Glutamatergic neuron (in vitro differentiated cells): ENCODE measurements around the gene CLDN7. TPM values are rescaled to one million over a fixed set of nuclear protein-coding genes. Genes with fewer than 3 reads are reported as not detected.
"Not testable (repeated sequence)": the region's sequence is repeated elsewhere in the genome, so short reads cannot be mapped to it uniquely, and the experiment has no call there.

Experiments used
- DNase-seq: peaks from one replicate; pipeline ENCODE4 v3.0.0; 2022
- H3K27ac Mint-ChIP-seq: one replicate; pipeline ENCODE4 v1.8.0; 2020; ENCODE audit warnings: mild to moderate bottlenecking, mixed read lengths, inconsistent platforms; ENCODE audit not compliant: unreplicated experiment
- H3K27me3 Mint-ChIP-seq: one replicate; pipeline ENCODE4 v1.8.0; 2020; ENCODE audit warnings: mild to moderate bottlenecking, moderate library complexity, mixed read lengths, inconsistent platforms; ENCODE audit not compliant: unreplicated experiment
- H3K36me3 Mint-ChIP-seq: one replicate; pipeline ENCODE4 v1.8.0; 2020; ENCODE audit warnings: mild to moderate bottlenecking, mixed read lengths, inconsistent platforms; ENCODE audit not compliant: unreplicated experiment
- H3K4me1 Mint-ChIP-seq: one replicate; pipeline ENCODE4 v1.8.0; 2020; ENCODE audit warnings: mild to moderate bottlenecking, low read depth, mixed read lengths, inconsistent platforms; ENCODE audit not compliant: unreplicated experiment
- H3K4me3 Mint-ChIP-seq: one replicate; pipeline ENCODE4 v1.8.0; 2020; ENCODE audit warnings: mild to moderate bottlenecking, mixed read lengths, inconsistent platforms; ENCODE audit not compliant: unreplicated experiment
- H3K9me3 Mint-ChIP-seq: one replicate; pipeline ENCODE4 v1.8.0; 2020; ENCODE audit warnings: mild to moderate bottlenecking, moderate library complexity, mixed read lengths, inconsistent platforms; ENCODE audit not compliant: unreplicated experiment
- total RNA-seq: library from RNA; stranded (reverse); fragmentation: NEBNext Ultra II Directional; extraction: Animal tissue kit (Norgen Biotek cat#: 25700); gene quantifications from one replicate; pipeline ENCODE4 v1.2.1, GENCODE V29; 2021; ENCODE audit not compliant: unreplicated experiment
- TF ChIP-seq, protein P1 (sequence below): fragments of 200-600 bp; sonication (generic); IDR thresholded peaks from one replicate; pipeline ENCODE4 v1.5.0; 2021; ENCODE audit not compliant: partially characterized antibody, unreplicated experiment

The CLDN7 gene
- total RNA-seq, 1 donor from 2014 or later: 0.44 TPM

DNA sequence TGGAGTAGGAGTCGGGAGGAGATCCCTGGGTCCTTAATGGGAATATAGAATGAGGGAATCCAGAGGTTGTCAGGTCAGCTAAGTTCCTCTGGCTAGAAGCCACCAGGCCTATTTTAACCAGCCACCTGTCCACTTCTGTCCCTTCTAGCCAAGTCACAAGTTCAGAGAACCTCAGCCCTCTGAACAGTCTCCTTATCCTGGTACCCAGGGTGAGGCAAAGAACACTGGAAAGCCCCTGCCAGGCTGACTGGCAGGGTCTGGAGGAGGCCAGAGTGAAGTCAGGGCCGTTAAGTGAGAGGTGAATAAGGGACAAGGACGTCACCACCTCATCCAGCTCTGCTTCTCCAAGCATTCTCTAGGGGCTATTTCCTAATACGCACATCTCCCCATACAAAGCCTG, 13.5 kb downstream of the CLDN7 start:
- TF ChIP-seq, protein P1, sequence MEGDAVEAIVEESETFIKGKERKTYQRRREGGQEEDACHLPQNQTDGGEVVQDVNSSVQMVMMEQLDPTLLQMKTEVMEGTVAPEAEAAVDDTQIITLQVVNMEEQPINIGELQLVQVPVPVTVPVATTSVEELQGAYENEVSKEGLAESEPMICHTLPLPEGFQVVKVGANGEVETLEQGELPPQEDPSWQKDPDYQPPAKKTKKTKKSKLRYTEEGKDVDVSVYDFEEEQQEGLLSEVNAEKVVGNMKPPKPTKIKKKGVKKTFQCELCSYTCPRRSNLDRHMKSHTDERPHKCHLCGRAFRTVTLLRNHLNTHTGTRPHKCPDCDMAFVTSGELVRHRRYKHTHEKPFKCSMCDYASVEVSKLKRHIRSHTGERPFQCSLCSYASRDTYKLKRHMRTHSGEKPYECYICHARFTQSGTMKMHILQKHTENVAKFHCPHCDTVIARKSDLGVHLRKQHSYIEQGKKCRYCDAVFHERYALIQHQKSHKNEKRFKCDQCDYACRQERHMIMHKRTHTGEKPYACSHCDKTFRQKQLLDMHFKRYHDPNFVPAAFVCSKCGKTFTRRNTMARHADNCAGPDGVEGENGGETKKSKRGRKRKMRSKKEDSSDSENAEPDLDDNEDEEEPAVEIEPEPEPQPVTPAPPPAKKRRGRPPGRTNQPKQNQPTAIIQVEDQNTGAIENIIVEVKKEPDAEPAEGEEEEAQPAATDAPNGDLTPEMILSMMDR: no peak
- peaks cover 4% of the 10 kb centered on the region for H3K36me3 Mint-ChIP-seq
- peaks cover 20% of the 10 kb centered on the region for H3K27me3 Mint-ChIP-seq
- H3K4me3 Mint-ChIP-seq: peak overlapping the region; percentile 97
- DNase-seq: no peak
- peaks cover 44% of the 10 kb centered on the region for H3K4me1 Mint-ChIP-seq
- peaks cover 23% of the 10 kb centered on the region for H3K9me3 Mint-ChIP-seq
- peak overlapping the region; percentile 99 for H3K27ac Mint-ChIP-seq

DNA sequence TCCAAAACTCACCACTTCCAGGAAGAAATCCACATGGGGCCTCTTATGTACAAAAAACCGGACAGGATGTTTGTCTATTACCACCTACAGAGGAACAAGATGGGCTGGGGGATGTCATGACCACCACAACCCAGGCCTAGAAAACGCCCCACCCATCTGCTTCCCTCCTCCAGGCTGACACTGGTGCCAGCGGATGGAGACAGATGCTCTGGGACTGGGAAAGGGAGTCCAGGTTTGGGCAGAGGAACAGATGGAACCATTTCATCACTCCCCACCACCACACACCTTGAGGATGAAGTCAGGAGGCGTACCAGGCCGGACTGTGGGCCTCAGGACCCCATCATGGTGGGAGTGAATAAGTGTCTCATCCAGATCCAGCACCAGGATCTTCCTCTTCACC, 15.5 kb downstream of the CLDN7 start:
- Mint-ChIP-seq H3K4me1 (peaks cover 40% of the 10 kb centered on the region), H3K27me3 (peaks cover 29% of the 10 kb centered on the region), H3K4me3 (peak overlapping the region; percentile 75), H3K9me3 (peaks cover 31% of the 10 kb centered on the region), H3K27ac (peak overlapping the region; percentile 94), H3K36me3 (peaks cover 4% of the 10 kb centered on the region)
- DNase-seq: peak; percentile 54
- TF ChIP-seq, protein P1: no peak

DNA sequence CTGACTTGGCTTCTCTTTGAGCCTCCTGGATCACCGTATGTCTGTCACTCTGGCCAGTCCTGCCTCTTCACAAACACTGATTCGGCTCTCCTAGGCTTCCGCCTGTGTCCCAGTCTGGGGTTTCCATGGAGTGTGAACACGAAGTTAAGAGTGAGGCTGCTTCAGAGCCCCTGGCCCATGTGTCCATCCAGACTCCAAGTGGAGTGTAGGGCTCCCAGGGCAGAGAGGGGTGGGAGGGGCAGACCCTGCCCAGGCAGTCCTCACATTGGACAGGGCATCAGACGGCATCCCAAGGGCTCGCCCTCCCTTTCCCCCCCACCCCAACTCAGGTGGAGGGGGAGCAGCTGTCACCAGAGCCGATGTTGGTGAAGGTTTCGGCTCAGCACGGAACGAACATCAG, 18.4 kb downstream of the CLDN7 start:
- Mint-ChIP-seq H3K27me3 (peaks cover 33% of the 10 kb centered on the region), H3K4me3 (peak overlapping the region; percentile 99), H3K9me3 (peaks cover 36% of the 10 kb centered on the region), H3K36me3 (peaks cover 13% of the 10 kb centered on the region), H3K4me1 (peaks cover 35% of the 10 kb centered on the region), H3K27ac (peak overlapping the region; percentile 86)
- DNase-seq: not testable (repeated sequence)

DNA sequence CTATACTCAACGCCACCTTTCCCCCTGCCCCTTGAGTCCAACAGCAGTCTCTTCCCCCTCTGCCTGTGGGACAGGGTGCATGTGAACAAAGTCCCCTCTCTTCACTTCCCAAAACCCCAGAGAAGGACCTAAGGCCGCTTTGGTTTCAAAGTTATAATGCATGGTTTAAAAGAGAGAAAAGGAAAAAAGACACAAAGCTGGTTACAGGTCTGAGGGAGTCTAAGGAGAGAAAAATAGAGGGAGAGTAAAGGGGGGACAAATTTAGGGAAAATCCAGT, 18.9 kb downstream of the CLDN7 start:
- H3K9me3 Mint-ChIP-seq: peaks cover 37% of the 10 kb centered on the region
- no peak for DNase-seq
- H3K27me3 Mint-ChIP-seq: peaks cover 36% of the 10 kb centered on the region
- peak overlapping the region; percentile 99 for H3K4me3 Mint-ChIP-seq
- TF ChIP-seq, protein P1: no peak
- peak overlapping the region; percentile 99 for H3K27ac Mint-ChIP-seq
- H3K36me3 Mint-ChIP-seq: peaks cover 13% of the 10 kb centered on the region
- H3K4me1 Mint-ChIP-seq: peaks cover 31% of the 10 kb centered on the region

DNA sequence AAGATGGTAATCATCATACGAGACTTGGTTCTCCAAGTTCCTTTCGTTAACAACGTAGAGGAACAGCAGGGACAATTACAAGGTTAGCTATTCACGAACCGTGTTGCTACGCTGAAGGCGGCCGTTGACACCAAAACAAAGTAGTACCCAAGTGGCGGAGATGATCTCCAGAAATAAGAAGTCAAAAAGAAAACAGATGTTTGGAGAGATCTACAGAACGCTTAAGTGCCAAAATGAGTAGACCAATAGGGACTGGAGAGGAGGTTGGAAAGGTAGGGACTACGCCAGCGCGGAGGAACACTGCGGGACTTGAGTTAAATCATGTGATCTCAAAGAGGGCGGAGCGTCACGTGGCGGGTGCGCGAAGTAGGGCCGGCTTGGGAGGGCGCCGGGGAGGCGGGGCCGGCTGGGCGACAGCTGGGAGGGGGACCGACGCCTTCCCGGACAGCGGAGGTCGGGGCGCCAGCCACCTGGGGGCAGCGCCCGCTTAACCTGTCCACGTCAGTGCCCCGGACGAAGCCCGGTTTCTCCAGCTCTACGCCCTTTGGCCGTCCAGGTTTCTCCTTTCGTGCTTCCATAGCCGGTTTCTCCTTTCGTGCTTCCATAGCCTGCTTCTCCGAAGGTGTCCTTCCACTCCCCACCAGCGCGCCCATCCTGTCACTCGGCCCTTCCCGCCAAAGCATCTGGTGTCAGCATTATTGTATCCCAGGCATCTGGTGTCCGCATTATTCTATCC, 19.4 kb downstream of the CLDN7 start:
- Mint-ChIP-seq H3K4me1 (peaks cover 31% of the 10 kb centered on the region), H3K4me3 (peak overlapping the region; percentile 99), H3K9me3 (peaks cover 37% of the 10 kb centered on the region), H3K36me3 (peaks cover 13% of the 10 kb centered on the region), H3K27ac (peak overlapping the region; percentile 100), H3K27me3 (peaks cover 36% of the 10 kb centered on the region)
- TF ChIP-seq, protein P1: peak; percentile 11
- DNase-seq: peak; percentile 95
